Stimulated activated naive CD8-positive, alpha-beta T cell treated with anti-CD3 and anti-CD28 coated beads, Interleukin-15, amount 100 ng/mL, for 72 hours (primary cell): ENCODE measurements around the gene MYBPH.

ENCODE experiments used
- ATAC-seq: fragments of 150-1000 bp; cut with Tn5 transposase; 2 replicates; pipeline ENCODE4 v1.10.0; 2021; ENCODE audit warnings: mild to moderate bottlenecking, moderate library complexity
- DNase-seq, 2 donors: peaks; one replicate each; pipeline ENCODE4 v3.0.0; 2021 to 2022
- H3K27ac Mint-ChIP-seq, 2 donors: one replicate each; pipeline ENCODE4 v1.8.0; 2022; ENCODE audit warnings: mild to moderate bottlenecking in 2 of 2, mixed read lengths in 2 of 2, moderate library complexity in 2 of 2
- H3K27me3 Mint-ChIP-seq: one replicate; pipeline ENCODE4 v1.8.0; 2022; ENCODE audit warnings: mixed read lengths
- H3K4me1 Mint-ChIP-seq: one replicate; pipeline ENCODE4 v1.8.0; 2022; ENCODE audit warnings: mild to moderate bottlenecking, mixed read lengths
- H3K4me3 Mint-ChIP-seq, 2 donors: one replicate each; pipeline ENCODE4 v1.8.0; 2022; ENCODE audit warnings: mild to moderate bottlenecking in 2 of 2, mixed read lengths in 2 of 2, moderate library complexity in 1 of 2
- H3K9me3 Mint-ChIP-seq, 2 donors: one replicate each; pipeline ENCODE4 v1.8.0; 2022; ENCODE audit warnings: mixed read lengths in 2 of 2

MYBPH gene

GRCh38 chr1:203187304-203187685 lies 11.7 kb upstream of the MYBPH start:
- no peak for ATAC-seq
- H3K27me3 Mint-ChIP-seq, result peaks cover 7% of the 10 kb centered on the region
- H3K4me1 Mint-ChIP-seq, result peaks cover 8% of the 10 kb centered on the region
- H3K27ac Mint-ChIP-seq, result no peak overlapping the region
- no peaks in the 10 kb centered on the region for H3K9me3 Mint-ChIP-seq
- DNase-seq, result no peak
- H3K4me3 Mint-ChIP-seq, result no peak overlapping the region

- Mint-ChIP-seq H3K9me3 (no peaks in the 10 kb centered on the region), H3K4me1 (peaks cover 8% of the 10 kb centered on the region), H3K4me3 (peak within 1 kb of the TSS; percentile 3 to 19), H3K27me3 (peaks cover 7% of the 10 kb centered on the region), H3K27ac (peak within 1 kb of the TSS in 1 of 2 donors; percentile 86)
- DNase-seq (no peak), ATAC-seq (no peak)
Measured at GRCh38 chr1:203186446-203187303, 11.0 kb upstream of the MYBPH start, which contains the start of gene CHI3L1. Gene CHI3L1, minus strand, starts transcription at chr1:203186704. Its CDS starts 81 bp downstream, at chr1:203186623.

- no peak overlapping the region for H3K27ac Mint-ChIP-seq
Measured at GRCh38 chr1:203186091-203186445, 10.4 kb upstream of the MYBPH start.

GRCh38 chr1:203185585-203185984 lies 10.0 kb upstream of the MYBPH start:
- Mint-ChIP-seq H3K27ac (no peak overlapping the region), H3K4me3 (no peak overlapping the region), H3K27me3 (peaks cover 7% of the 10 kb centered on the region), H3K9me3 (no peaks in the 10 kb centered on the region), H3K4me1 (peaks cover 8% of the 10 kb centered on the region)
- DNase-seq (no peak), ATAC-seq (no peak)

More at GRCh38 chr1:203186091-203186445, 10.4 kb upstream of the MYBPH start:
- peaks cover 8% of the 10 kb centered on the region for H3K4me1 Mint-ChIP-seq
- no peak for ATAC-seq
- H3K4me3 Mint-ChIP-seq, result no peak overlapping the region
- no peaks in the 10 kb centered on the region for H3K9me3 Mint-ChIP-seq
- peaks cover 7% of the 10 kb centered on the region for H3K27me3 Mint-ChIP-seq
- no peak for DNase-seq

GRCh38 chr1:203185061-203185461 lies 9.4 kb upstream of the MYBPH start:
- Mint-ChIP-seq H3K27me3 (peaks cover 7% of the 10 kb centered on the region), H3K4me1 (peaks cover 8% of the 10 kb centered on the region), H3K27ac (no peak overlapping the region), H3K4me3 (no peak overlapping the region), H3K9me3 (no peaks in the 10 kb centered on the region)
- DNase-seq (no peak), ATAC-seq (no peak)

GRCh38 chr1:203184467-203184866 lies 8.8 kb upstream of the MYBPH start:
- no peak overlapping the region for H3K27ac Mint-ChIP-seq
- DNase-seq, result no peak
- no peaks in the 10 kb centered on the region for H3K9me3 Mint-ChIP-seq
- peaks cover 8% of the 10 kb centered on the region for H3K4me1 Mint-ChIP-seq
- peaks cover 7% of the 10 kb centered on the region for H3K27me3 Mint-ChIP-seq
- no peak overlapping the region for H3K4me3 Mint-ChIP-seq
- no peak for ATAC-seq

GRCh38 chr1:203183828-203184227 lies 8.2 kb upstream of the MYBPH start:
- Mint-ChIP-seq H3K9me3 (no peaks in the 10 kb centered on the region), H3K27me3 (peaks cover 7% of the 10 kb centered on the region), H3K27ac (no peak overlapping the region), H3K4me3 (no peak overlapping the region), H3K4me1 (peaks cover 8% of the 10 kb centered on the region)
- ATAC-seq (no peak), DNase-seq (no peak)

GRCh38 chr1:203182387-203182953 lies 6.8 kb upstream of the MYBPH start:
- DNase-seq, result no peak
- H3K27ac Mint-ChIP-seq, result no peak overlapping the region
- H3K4me1 Mint-ChIP-seq, result peaks cover 8% of the 10 kb centered on the region
- ATAC-seq, result no peak
- no peak overlapping the region for H3K4me3 Mint-ChIP-seq
- no peaks in the 10 kb centered on the region for H3K9me3 Mint-ChIP-seq
- peaks cover 7% of the 10 kb centered on the region for H3K27me3 Mint-ChIP-seq

- Mint-ChIP-seq H3K4me1 (peaks cover 8% of the 10 kb centered on the region), H3K27me3 (peaks cover 7% of the 10 kb centered on the region), H3K27ac (peak overlapping the region in 1 of 2 donors; percentile 54), H3K9me3 (no peaks in the 10 kb centered on the region), H3K4me3 (no peak overlapping the region)
- ATAC-seq (no peak), DNase-seq (no peak)
Measured at GRCh38 chr1:203181586-203182386, 6.2 kb upstream of the MYBPH start.

GRCh38 chr1:203180611-203181330 lies 5.1 kb upstream of the MYBPH start:
- Mint-ChIP-seq H3K4me3 (no peak overlapping the region), H3K4me1 (no peaks in the 10 kb centered on the region), H3K27me3 (no peaks in the 10 kb centered on the region), H3K27ac (peak overlapping the region in 1 of 2 donors; percentile 62), H3K9me3 (no peaks in the 10 kb centered on the region)
- DNase-seq (no peak), ATAC-seq (no peak)

GRCh38 chr1:203179667-203180005 lies 4.0 kb upstream of the MYBPH start:
- Mint-ChIP-seq H3K9me3 (no peaks in the 10 kb centered on the region), H3K4me1 (no peaks in the 10 kb centered on the region), H3K27ac (no peak overlapping the region), H3K27me3 (no peaks in the 10 kb centered on the region), H3K4me3 (no peak overlapping the region)
- DNase-seq (no peak), ATAC-seq (no peak)

GRCh38 chr1:203178821-203179666 lies 3.4 kb upstream of the MYBPH start:
- Mint-ChIP-seq H3K27me3 (no peaks in the 10 kb centered on the region), H3K4me3 (no peak overlapping the region), H3K27ac (no peak overlapping the region), H3K9me3 (no peaks in the 10 kb centered on the region), H3K4me1 (no peaks in the 10 kb centered on the region)
- no peak for ATAC-seq
- DNase-seq, result no peak

- no peaks in the 10 kb centered on the region for H3K4me1 Mint-ChIP-seq
- no peak overlapping the region for H3K27ac Mint-ChIP-seq
- no peaks in the 10 kb centered on the region for H3K9me3 Mint-ChIP-seq
- no peak for ATAC-seq
- no peaks in the 10 kb centered on the region for H3K27me3 Mint-ChIP-seq
- no peak overlapping the region for H3K4me3 Mint-ChIP-seq
- DNase-seq, result no peak
Measured at GRCh38 chr1:203178083-203178482, 2.5 kb upstream of the MYBPH start.

- H3K4me1 Mint-ChIP-seq, result no peaks in the 10 kb centered on the region
- no peak overlapping the region for H3K4me3 Mint-ChIP-seq
- no peak for DNase-seq
- no peaks in the 10 kb centered on the region for H3K9me3 Mint-ChIP-seq
- ATAC-seq, result no peak
- H3K27ac Mint-ChIP-seq, result no peak overlapping the region
- H3K27me3 Mint-ChIP-seq, result no peaks in the 10 kb centered on the region
Measured at GRCh38 chr1:203177470-203178039, 1.9 kb upstream of the MYBPH start.
